GM18520 (cell line): ENCODE results near the gene ITPR2.

Experiments
- ATAC-seq: cut with Tn5 transposase; IDR thresholded peaks from one replicate; pipeline ENCODE4 v1.9.1; 2021; ENCODE audit not compliant: unreplicated experiment

The ITPR2 gene

GRCh38 chr12:26735249-26735639, 97.8 kb downstream of the ITPR2 start:
- no peak for ATAC-seq

GRCh38 chr12:26734510-26735248, 98.3 kb downstream of the ITPR2 start:
- no peak for ATAC-seq

- peak; percentile 44 for ATAC-seq
Observed at GRCh38 chr12:26732005-26732908, 100.7 kb downstream of the ITPR2 start.

- ATAC-seq = no peak
Observed at GRCh38 chr12:26730481-26731350, 102.3 kb downstream of the ITPR2 start.

GRCh38 chr12:26729137-26729671, 103.8 kb downstream of the ITPR2 start:
- peak; percentile 52 for ATAC-seq

- no peak for ATAC-seq
Observed at GRCh38 chr12:26728205-26729050, 104.6 kb downstream of the ITPR2 start.

- ATAC-seq = no peak
Observed at GRCh38 chr12:26727482-26728204, 105.4 kb downstream of the ITPR2 start.

- ATAC-seq = no peak
Observed at GRCh38 chr12:26726956-26727355, 106.0 kb downstream of the ITPR2 start.

GRCh38 chr12:26725276-26725916, 107.6 kb downstream of the ITPR2 start:
- no peak for ATAC-seq

GRCh38 chr12:26724309-26724702, 108.7 kb downstream of the ITPR2 start:
- ATAC-seq = no peak

- ATAC-seq = no peak
Observed at GRCh38 chr12:26723379-26724308, 109.3 kb downstream of the ITPR2 start.

- no peak for ATAC-seq
Observed at GRCh38 chr12:26721800-26722199, 111.2 kb downstream of the ITPR2 start.

- no peak for ATAC-seq
Observed at GRCh38 chr12:26719852-26720251, 113.1 kb downstream of the ITPR2 start.

GRCh38 chr12:26717757-26718156, 115.2 kb downstream of the ITPR2 start:
- no peak for ATAC-seq

- ATAC-seq = no peak
Observed at GRCh38 chr12:26715232-26715631, 117.8 kb downstream of the ITPR2 start.

GRCh38 chr12:26713885-26714383, 119.1 kb downstream of the ITPR2 start:
- peak; percentile 67 for ATAC-seq

GRCh38 chr12:26712892-26713291, 120.1 kb downstream of the ITPR2 start:
- no peak for ATAC-seq

- no peak for ATAC-seq
Observed at GRCh38 chr12:26711569-26711968, 121.4 kb downstream of the ITPR2 start.
